Activated CD4-positive, CD25-positive, alpha-beta regulatory T cell (primary cell): ENCODE results near the gene MINDY4.
"Not testable (repeated sequence)": the region's sequence is repeated elsewhere in the genome, so short reads cannot be mapped to it uniquely, and the experiment has no call there.

Experiments
- DNase-seq, 4 experiments: peaks; one replicate each; lab custom pipeline; 2025; lab: John Stamatoyannopoulos, UW

Gene MINDY4

GRCh38 chr7:30804078-30804661 is 33.0 kb downstream of the MINDY4 start:
- DNase-seq: no peak

- DNase-seq: no peak
Measured at GRCh38 chr7:30805081-30805691, 34.0 kb downstream of the MINDY4 start.

GRCh38 chr7:30805931-30806330 is 34.7 kb downstream of the MINDY4 start:
- DNase-seq: no peak

- not testable (repeated sequence) for DNase-seq
Measured at GRCh38 chr7:30807477-30807876, 36.3 kb downstream of the MINDY4 start.

- not testable (repeated sequence) for DNase-seq
Measured at GRCh38 chr7:30807941-30808340, 36.7 kb downstream of the MINDY4 start.

- no peak for DNase-seq
Measured at GRCh38 chr7:30810986-30811385, 39.8 kb downstream of the MINDY4 start.

- DNase-seq: no peak
Measured at GRCh38 chr7:30812676-30813075, 41.5 kb downstream of the MINDY4 start.

GRCh38 chr7:30813466-30813865 is 42.2 kb downstream of the MINDY4 start:
- DNase-seq: no peak

- no peak for DNase-seq
Measured at GRCh38 chr7:30814700-30815387, 43.6 kb downstream of the MINDY4 start.

GRCh38 chr7:30815388-30815854 is 44.2 kb downstream of the MINDY4 start:
- no peak for DNase-seq

- DNase-seq: no peak
Measured at GRCh38 chr7:30815951-30816644, 44.9 kb downstream of the MINDY4 start.

- no peak for DNase-seq
Measured at GRCh38 chr7:30816645-30817370, 45.6 kb downstream of the MINDY4 start.

GRCh38 chr7:30817371-30817767 is 46.2 kb downstream of the MINDY4 start:
- no peak for DNase-seq

GRCh38 chr7:30824821-30825720 is 53.9 kb downstream of the MINDY4 start:
- no peak for DNase-seq

GRCh38 chr7:30826181-30826580 is 55.0 kb downstream of the MINDY4 start:
- DNase-seq: no peak

GRCh38 chr7:30828591-30828990 is 57.4 kb downstream of the MINDY4 start:
- no peak for DNase-seq

GRCh38 chr7:30829471-30829870 is 58.3 kb downstream of the MINDY4 start:
- no peak for DNase-seq

- DNase-seq: no peak
Measured at GRCh38 chr7:30831227-30831626, 60.0 kb downstream of the MINDY4 start.

- no peak for DNase-seq
Measured at GRCh38 chr7:30831936-30832335, 60.7 kb downstream of the MINDY4 start.

- DNase-seq: not testable (repeated sequence)
Measured at GRCh38 chr7:30834017-30834674, 62.9 kb downstream of the MINDY4 start.
